HepG2 (cell line): Measurements from ENCODE around the gene AP4S1.

ENCODE experiments used
- BRF2 ChIP-seq: sonication (generic); formaldehyde crosslinking; IDR thresholded peaks from 2 replicates; pipeline ENCODE4 v1.8.1; 2022; ENCODE audit warnings: mild to moderate bottlenecking, missing genetic modification reagents
- HOXA7 ChIP-seq: sonication (generic); formaldehyde crosslinking; IDR thresholded peaks from 2 replicates; pipeline ENCODE4 v1.8.1; 2022; ENCODE audit warnings: mild to moderate bottlenecking, missing genetic modification reagents, moderate library complexity
- KDM5A ChIP-seq: fragments of 200-600 bp; sonication (generic); IDR thresholded peaks from 2 replicates; pipeline ENCODE4 v1.7.0; 2018; ENCODE audit warnings: antibody characterized with exemption, mild to moderate bottlenecking, low read length, borderline replicate concordance
- MYC ChIP-seq: sonication (generic); formaldehyde crosslinking; IDR thresholded peaks from 2 replicates; pipeline ENCODE4 v1.9.0; 2021; ENCODE audit warnings: missing genetic modification reagents, borderline replicate concordance
- NFIC ChIP-seq: IDR thresholded peaks from 2 replicates; pipeline ENCODE4 v1.6.1; 2012; ENCODE audit warnings: mild to moderate bottlenecking, low read length, inconsistent platforms
- PHF8 ChIP-seq: sonication (generic); formaldehyde crosslinking; IDR thresholded peaks from 2 replicates; pipeline ENCODE4 v1.5.0; 2020; ENCODE audit warnings: missing genetic modification reagents
- ZFP82 ChIP-seq: sonication (generic); formaldehyde crosslinking; IDR thresholded peaks from 2 replicates; pipeline ENCODE4 v1.5.1; 2020; ENCODE audit warnings: mild to moderate bottlenecking, missing genetic modification reagents, borderline replicate concordance
- ZNF124 ChIP-seq: sonication (generic); formaldehyde crosslinking; IDR thresholded peaks from 2 replicates; pipeline ENCODE4 v1.4.0; 2020; ENCODE audit warnings: missing genetic modification reagents
- ZNF232 ChIP-seq: sonication (generic); formaldehyde crosslinking; IDR thresholded peaks from 2 replicates; pipeline ENCODE4 v1.4.0; 2020; ENCODE audit warnings: missing genetic modification reagents, borderline replicate concordance
- ZNF335 ChIP-seq: sonication (generic); formaldehyde crosslinking; IDR thresholded peaks from 2 replicates; pipeline ENCODE4 v1.4.0; 2020; ENCODE audit warnings: missing genetic modification reagents
- ZNF362 ChIP-seq: sonication (generic); formaldehyde crosslinking; IDR thresholded peaks from 2 replicates; pipeline ENCODE4 v1.4.0; 2020; ENCODE audit warnings: missing genetic modification reagents, mild to moderate bottlenecking, borderline replicate concordance
- ZNF83 ChIP-seq: sonication (generic); formaldehyde crosslinking; IDR thresholded peaks from 2 replicates; pipeline ENCODE4 v1.4.0; 2020; ENCODE audit warnings: missing genetic modification reagents, mild to moderate bottlenecking, borderline replicate concordance
- TF ChIP-seq, protein P1 (sequence below): sonication (generic); formaldehyde crosslinking; IDR thresholded peaks from 2 replicates; pipeline ENCODE4 v1.5.0; 2020; ENCODE audit warnings: mild to moderate bottlenecking, missing genetic modification reagents, moderate library complexity

DNA sequence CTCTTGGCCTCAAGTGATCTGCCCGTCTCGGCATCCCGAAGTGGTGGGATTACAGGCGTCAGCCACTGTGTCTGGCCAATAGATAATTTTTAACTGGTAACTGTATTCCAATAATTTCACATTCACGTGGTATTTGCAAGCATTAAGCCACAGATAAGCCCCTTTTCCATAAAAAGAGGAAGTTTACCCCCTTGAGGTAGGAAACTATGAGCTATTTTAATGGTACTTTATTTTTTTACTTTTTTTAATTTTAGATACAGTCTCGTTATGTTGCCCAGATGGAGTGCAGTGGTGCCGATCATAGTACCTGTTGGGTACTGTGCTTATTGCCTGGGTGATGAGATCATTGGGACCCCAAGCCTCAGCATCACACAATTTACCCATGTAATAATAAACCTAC, 42.9 kb upstream of the AP4S1 start:
- no peak for TF ChIP-seq ZNF124 (CRISPR knock-in tag)
- no peak for TF ChIP-seq BRF2 (CRISPR knock-in tag)
- TF ChIP-seq NFIC = no peak
- no peak for TF ChIP-seq HOXA7 (CRISPR knock-in tag)
- no peak for TF ChIP-seq MYC (CRISPR knock-in tag)
- no peak for TF ChIP-seq PHF8 (CRISPR knock-in tag)
- TF ChIP-seq, protein P1, sequence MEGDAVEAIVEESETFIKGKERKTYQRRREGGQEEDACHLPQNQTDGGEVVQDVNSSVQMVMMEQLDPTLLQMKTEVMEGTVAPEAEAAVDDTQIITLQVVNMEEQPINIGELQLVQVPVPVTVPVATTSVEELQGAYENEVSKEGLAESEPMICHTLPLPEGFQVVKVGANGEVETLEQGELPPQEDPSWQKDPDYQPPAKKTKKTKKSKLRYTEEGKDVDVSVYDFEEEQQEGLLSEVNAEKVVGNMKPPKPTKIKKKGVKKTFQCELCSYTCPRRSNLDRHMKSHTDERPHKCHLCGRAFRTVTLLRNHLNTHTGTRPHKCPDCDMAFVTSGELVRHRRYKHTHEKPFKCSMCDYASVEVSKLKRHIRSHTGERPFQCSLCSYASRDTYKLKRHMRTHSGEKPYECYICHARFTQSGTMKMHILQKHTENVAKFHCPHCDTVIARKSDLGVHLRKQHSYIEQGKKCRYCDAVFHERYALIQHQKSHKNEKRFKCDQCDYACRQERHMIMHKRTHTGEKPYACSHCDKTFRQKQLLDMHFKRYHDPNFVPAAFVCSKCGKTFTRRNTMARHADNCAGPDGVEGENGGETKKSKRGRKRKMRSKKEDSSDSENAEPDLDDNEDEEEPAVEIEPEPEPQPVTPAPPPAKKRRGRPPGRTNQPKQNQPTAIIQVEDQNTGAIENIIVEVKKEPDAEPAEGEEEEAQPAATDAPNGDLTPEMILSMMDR = no peak
- TF ChIP-seq KDM5A = no peak
- no peak for TF ChIP-seq ZNF335 (CRISPR knock-in tag)
- no peak for TF ChIP-seq ZNF232
- TF ChIP-seq ZNF362 (CRISPR knock-in tag) = no peak
- TF ChIP-seq ZFP82 (CRISPR knock-in tag) = no peak
- no peak for TF ChIP-seq ZNF83 (CRISPR knock-in tag)
